Endothelial cell of umbilical vein (primary cell): Measurements from ENCODE around the gene LYPD4.

Experiments
- CTCF ChIP-seq, 2 donors: IDR thresholded peaks; 1 replicate in 1 of 2; 2 replicates in 1 of 2; pipeline ENCODE4 v1.5.1; 2011; ENCODE audit warnings: low read length in 2 of 2, mild to moderate bottlenecking in 2 of 2, moderate library complexity in 2 of 2, control low read depth in 1 of 2, inconsistent platforms in 1 of 2, low read depth in 1 of 2; ENCODE audit not compliant: insufficient read depth in 1 of 2; ENCODE audit errors: extremely low read depth in 1 of 2
- EZH2 ChIP-seq: IDR thresholded peaks from 2 replicates; pipeline ENCODE4 v1.6.1; 2012; ENCODE audit warnings: borderline replicate concordance, low read depth, mild to moderate bottlenecking, moderate library complexity, low read length, inconsistent platforms; ENCODE audit not compliant: severe bottlenecking
- FOS ChIP-seq: IDR thresholded peaks from 2 replicates; pipeline ENCODE4 v1.6.1; 2011; ENCODE audit warnings: mild to moderate bottlenecking, low read length, moderate library complexity, borderline replicate concordance; ENCODE audit not compliant: insufficient read depth
- POLR2A ChIP-seq: IDR thresholded peaks from 2 replicates; pipeline ENCODE4 v1.6.1; 2012; ENCODE audit warnings: low read depth, mild to moderate bottlenecking, control low read depth, low read length
- POLR2AphosphoS5 ChIP-seq: IDR thresholded peaks from 2 replicates; pipeline ENCODE4 v1.6.1; 2012; ENCODE audit warnings: low read depth, mild to moderate bottlenecking, control low read depth, low read length, moderate library complexity; ENCODE audit not compliant: insufficient read depth

DNA sequence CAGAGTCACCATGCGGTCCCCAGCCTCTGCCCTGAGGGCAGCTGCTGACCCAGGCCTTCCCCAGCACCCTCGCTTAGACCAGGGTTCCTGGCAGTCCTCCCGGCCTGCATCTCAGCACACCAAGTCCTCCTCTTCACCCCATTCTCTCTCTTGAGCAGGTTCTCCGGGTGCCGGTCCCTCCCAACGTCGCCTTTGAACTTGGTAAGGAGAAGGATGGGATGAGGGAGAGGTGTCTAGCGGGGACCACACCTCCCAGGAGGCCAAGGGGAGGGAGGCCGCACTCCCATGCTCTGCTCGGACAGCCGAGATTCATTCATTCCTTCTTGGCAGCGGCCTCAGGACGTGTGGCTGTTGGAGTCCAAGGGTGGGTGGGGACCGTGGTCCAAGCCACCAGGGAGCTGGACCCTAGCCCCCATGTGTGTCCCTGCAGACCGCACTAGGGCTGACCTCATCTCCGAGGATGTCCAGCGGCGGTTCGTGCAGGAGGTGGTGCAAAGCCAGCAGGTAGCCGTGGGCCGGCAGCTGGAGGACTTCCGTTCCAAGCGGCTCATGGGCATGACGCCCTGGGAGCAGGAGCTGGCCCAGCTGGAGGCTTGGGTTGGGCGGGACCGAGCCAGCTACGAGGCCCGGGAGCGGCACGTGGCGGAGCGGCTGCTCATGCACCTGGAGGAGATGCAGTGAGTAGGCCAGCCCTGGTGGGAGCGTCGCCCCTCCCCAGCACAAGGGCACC, 47.9 kb upstream of the LYPD4 start:
- TF ChIP-seq POLR2AphosphoS5 (no peak), CTCF (IDR thresholded peaks at IDR 0.05; ENCODE audit: extremely low read depth in 1 of 2, insufficient read depth in 1 of 2, low read depth in 1 of 2, low read length in 2 of 2) (no peak), POLR2A (no peak), FOS (no peak), EZH2 (no peak)
